HCT116 (cell line): Measurements from ENCODE around the gene SNX9. TPM values are rescaled to one million over a fixed set of nuclear protein-coding genes. Genes with fewer than 3 reads are reported as not detected.

Source experiments
- ATAC-seq: fragments of 200-7000 bp; cut with Tn5 transposase; 2 replicates; pipeline ENCODE4 v1.9.1; 2020; ENCODE audit warnings: mild to moderate bottlenecking, moderate library complexity
- BruUV-seq: library from RNA; stranded (reverse); fragments of 400-500 nt; replicated peaks from 2 replicates; lab custom pipeline; 2021; lab: Mats Ljungman, UMichigan
- CTCF ChIA-PET: fragments of 300-600 bp; sonication (Branson Sonifier 250); formaldehyde crosslinking; loops from one replicate; lab custom pipeline; 2021; ENCODE audit warnings: antibody characterized with exemption; lab: Charles Lee
- POLR2A ChIA-PET: fragments of 300-600, 350-600 bp; sonication (Branson Sonifier 250); formaldehyde crosslinking; loops from one replicate; lab custom pipeline; 2021; ENCODE audit warnings: antibody characterized with exemption; lab: Charles Lee
- RAD21 ChIA-PET, 2 experiments: fragments of 300-600 bp; sonication (Branson Sonifier 250); formaldehyde crosslinking; loops; one replicate each; lab custom pipeline; 2023; ENCODE audit warnings: low total read pairs in 2 of 2; ENCODE audit not compliant: uncharacterized antibody in 2 of 2, unreplicated experiment in 2 of 2, low non-redundant PET in 1 of 2; lab: Charles Lee
- DNase-seq: peaks from one replicate; pipeline ENCODE4 v3.0.0-alpha.2; 2010; ENCODE audit warnings: low read depth, low spot score
- H2AFZ ChIP-seq: fragments of 200-600 bp; shearing (Covaris generic), sonication (generic); 2 replicates; pipeline ENCODE4 v1.6.1; 2017; ENCODE audit warnings: low read depth, mixed run types, mixed read lengths, antibody characterized with exemption, low read length; ENCODE audit not compliant: poor library complexity, severe bottlenecking
- H3K27ac ChIP-seq: 2 replicates; pipeline ENCODE4 v1.5.1; 2012; ENCODE audit warnings: low read depth, low read length
- H3K27me3 ChIP-seq: fragments of 200-600 bp; sonication (generic); 2 replicates; pipeline ENCODE4 v1.6.1; 2016; ENCODE audit warnings: mixed run types, low read length, mixed read lengths; ENCODE audit not compliant: insufficient read depth
- H3K36me3 ChIP-seq, 2 experiments: fragments of 200-500 bp in 1 of 2; fragments of 200-600 bp in 1 of 2; sonication (Bioruptor generic) in 1 of 2; sonication (generic) in 1 of 2; 2 replicates each; pipeline versions ENCODE4 v1.5.1 to v1.6.1; 2014 to 2016; ENCODE audit warnings: low read length in 2 of 2, inconsistent platforms in 1 of 2, mixed read lengths in 1 of 2, mixed run types in 1 of 2; ENCODE audit not compliant: insufficient read depth in 2 of 2, control insufficient read depth in 1 of 2
- H3K4me1 ChIP-seq, 2 experiments: fragments of 200-600 bp in 1 of 2; sonication (generic) in 1 of 2; 2 replicates each; pipeline versions ENCODE4 v1.5.1 to v1.6.1; 2012 to 2017; ENCODE audit warnings: low read length in 2 of 2, inconsistent platforms in 1 of 2, mild to moderate bottlenecking in 1 of 2, mixed read lengths in 1 of 2, mixed run types in 1 of 2, moderate library complexity in 1 of 2; ENCODE audit not compliant: insufficient read depth in 2 of 2, control insufficient read depth in 1 of 2
- H3K4me2 ChIP-seq: fragments of 200-600 bp; sonication (generic); 2 replicates; pipeline ENCODE4 v1.6.1; 2017; ENCODE audit warnings: mixed run types, low read length, mixed read lengths
- H3K4me3 ChIP-seq, 2 experiments: fragments of 200-600 bp in 1 of 2; sonication (generic) in 1 of 2; replicated peaks in 1 of 2; 2 replicates each; pipeline ENCODE4 v1.5.1; 2011 to 2016; ENCODE audit warnings: low read length in 2 of 2, control low read depth in 1 of 2, low read depth in 1 of 2, mild to moderate bottlenecking in 1 of 2, mixed read lengths in 1 of 2, mixed run types in 1 of 2
- H3K79me2 ChIP-seq: fragments of 200-600 bp; sonication (generic); 2 replicates; pipeline ENCODE4 v1.6.1; 2017; ENCODE audit warnings: mild to moderate bottlenecking, mixed run types, low read length, moderate library complexity, mixed read lengths; ENCODE audit not compliant: insufficient read depth
- H3K9ac ChIP-seq: fragments of 200-600 bp; sonication (generic); 2 replicates; pipeline ENCODE4 v1.6.1; 2016; ENCODE audit warnings: low read length, mixed read lengths
- H3K9me2 ChIP-seq: fragments of 200-600 bp; sonication (generic), shearing (Covaris generic); 2 replicates; pipeline ENCODE4 v1.6.1; 2017; ENCODE audit warnings: mixed run types, mild to moderate bottlenecking, moderate library complexity; ENCODE audit not compliant: insufficient read depth
- H3K9me3 ChIP-seq, 2 experiments: fragments of 200-500 bp in 1 of 2; fragments of 200-600 bp in 1 of 2; sonication (Bioruptor generic) in 1 of 2; sonication (generic) in 1 of 2; 2 replicates each; pipeline ENCODE4 v1.6.1; 2014 to 2017; ENCODE audit warnings: low read length in 2 of 2, mixed read lengths in 2 of 2, inconsistent platforms in 1 of 2, low read depth in 1 of 2, mild to moderate bottlenecking in 1 of 2, mixed run types in 1 of 2, moderate library complexity in 1 of 2; ENCODE audit not compliant: control insufficient read depth in 1 of 2, insufficient read depth in 1 of 2
- H4K20me1 ChIP-seq: fragments of 200-600 bp; sonication (generic), shearing (Covaris generic); 2 replicates; pipeline ENCODE4 v1.6.1; 2017; ENCODE audit warnings: mixed run types, mild to moderate bottlenecking, moderate library complexity; ENCODE audit not compliant: insufficient read depth
- CBX3 ChIP-seq: IDR thresholded peaks from 2 replicates; pipeline ENCODE4 v1.6.1; 2012; ENCODE audit warnings: low read depth
- CEBPB ChIP-seq: IDR thresholded peaks from 2 replicates; pipeline ENCODE4 v1.6.1; 2012; ENCODE audit warnings: low read depth
- EGR1 ChIP-seq: IDR thresholded peaks from 2 replicates; pipeline ENCODE4 v1.6.1; 2012; ENCODE audit warnings: low read depth
- ELF1 ChIP-seq: IDR thresholded peaks from 2 replicates; pipeline ENCODE4 v1.6.1; 2012; ENCODE audit warnings: low read depth, borderline replicate concordance
- EZH2phosphoT487 ChIP-seq: fragments of 200-600 bp; IDR thresholded peaks from 2 replicates; pipeline ENCODE4 v1.6.1; 2018; ENCODE audit warnings: antibody characterized with exemption, borderline replicate concordance
- FOSL1 ChIP-seq: IDR thresholded peaks from 2 replicates; pipeline ENCODE4 v1.6.1; 2012; ENCODE audit warnings: low read depth
- JUND ChIP-seq: IDR thresholded peaks from 2 replicates; pipeline ENCODE4 v1.6.1; 2012
- POLR2A ChIP-seq: IDR thresholded peaks from 2 replicates; pipeline ENCODE4 v1.7.0; 2011; ENCODE audit warnings: borderline replicate concordance; ENCODE audit not compliant: insufficient read depth, insufficient read length; ENCODE audit errors: extremely low read depth
- RAD21 ChIP-seq: IDR thresholded peaks from 2 replicates; pipeline ENCODE4 v1.6.1; 2012; ENCODE audit warnings: low read depth, mild to moderate bottlenecking
- SIN3A ChIP-seq: IDR thresholded peaks from 2 replicates; pipeline ENCODE4 v1.6.1; 2012; ENCODE audit warnings: low read depth
- SP1 ChIP-seq: IDR thresholded peaks from 2 replicates; pipeline ENCODE4 v1.6.1; 2012; ENCODE audit warnings: low read depth
- SRF ChIP-seq: IDR thresholded peaks from 2 replicates; pipeline ENCODE4 v1.6.1; 2012; ENCODE audit warnings: low read depth
- TCF7L2 ChIP-seq: IDR thresholded peaks from 2 replicates; pipeline ENCODE4 v1.7.0; 2011; ENCODE audit warnings: borderline replicate concordance, inconsistent platforms; ENCODE audit not compliant: insufficient read depth, insufficient read length; ENCODE audit errors: extremely low read depth
- ZBTB33 ChIP-seq: IDR thresholded peaks from 2 replicates; pipeline ENCODE4 v1.6.1; 2011; ENCODE audit warnings: mild to moderate bottlenecking, low read length, moderate library complexity; ENCODE audit not compliant: insufficient replicate concordance; ENCODE audit errors: extremely low read depth
- ZNF274 ChIP-seq: fragments of 200-500 bp; sonication (Bioruptor generic); IDR thresholded peaks from 2 replicates; pipeline ENCODE4 v1.6.1; 2014; ENCODE audit warnings: mild to moderate bottlenecking, low read depth, low read length, inconsistent platforms
- intact Hi-C: fragments of 100-400 bp; cut with micrococcal nuclease; formaldehyde crosslinking; loops from 2 replicates; pipeline ENCODE4 v1.10.0; 2022
- total RNA-seq: library from RNA; stranded (reverse); gene quantifications from one replicate; pipeline ENCODE4 v1.2.1, GENCODE V29; 2021; ENCODE audit not compliant: unreplicated experiment
- TF ChIP-seq, protein P1 (sequence below), 3 experiments: fragments of 200-600 bp in 1 of 3; sonication (generic) in 1 of 3; IDR thresholded peaks in 2 of 3; conservative IDR thresholded peaks in 1 of 3; 2 replicates each; pipeline ENCODE4 v1.5.1; 2012 to 2017; ENCODE audit warnings: low read depth in 2 of 3, low read length in 2 of 3, antibody characterized with exemption in 1 of 3, borderline replicate concordance in 1 of 3, control low read depth in 1 of 3, mild to moderate bottlenecking in 1 of 3, mixed read lengths in 1 of 3, mixed run types in 1 of 3, moderate library complexity in 1 of 3; ENCODE audit not compliant: insufficient read depth in 1 of 3
- TF ChIP-seq, protein P2 (sequence below): IDR thresholded peaks from 2 replicates; pipeline ENCODE4 v1.6.1; 2012
- TF ChIP-seq, protein P3 (sequence below): IDR thresholded peaks from 2 replicates; pipeline ENCODE4 v1.6.1; 2012; ENCODE audit warnings: low read depth

The SNX9 gene
- total RNA-seq, 1 experiment from 2014 or later: 42.5 TPM

DNA sequence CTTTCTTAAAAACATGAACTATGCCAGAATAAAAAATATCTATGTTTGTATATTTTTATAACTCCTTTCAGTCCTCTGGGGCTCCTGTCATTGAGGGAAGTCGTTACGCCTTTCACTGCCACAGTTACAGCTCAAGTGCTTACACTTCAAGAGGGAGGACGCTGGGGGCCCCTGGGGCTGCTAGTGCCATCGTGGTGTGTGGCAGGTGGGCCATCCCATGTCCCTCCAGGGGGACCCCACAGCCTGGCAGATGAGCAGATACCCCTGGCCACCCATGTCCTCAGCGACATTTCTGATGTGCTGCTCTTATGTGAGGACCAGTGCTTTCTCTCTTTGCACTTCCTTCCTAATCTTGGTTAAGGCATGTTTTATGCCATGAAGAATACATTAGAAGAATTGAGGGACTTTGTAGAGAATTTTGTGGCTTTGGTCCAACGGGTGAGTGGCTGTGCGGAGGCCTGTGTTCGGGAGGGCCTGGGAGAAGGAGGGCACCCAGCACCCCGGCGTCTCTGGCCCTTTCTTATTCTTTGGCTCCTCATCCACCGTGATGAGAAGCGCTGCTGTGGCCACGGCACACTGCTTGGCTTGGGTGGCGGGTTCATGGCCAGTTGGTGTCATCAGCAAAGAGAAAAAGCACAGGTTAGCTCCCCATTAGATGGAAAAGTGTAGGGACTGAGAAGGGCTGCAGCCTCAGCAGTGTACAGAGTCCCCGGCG lies 120.4 kb downstream of the SNX9 start:
- ChIA-PET POLR2A (no interaction called here), RAD21 (no interaction called here), CTCF (no interaction called here)
- intact Hi-C loops: loop anchor here (10.0 kb wide), 2 partner anchors 299 to 629 kb away; no protein-coding TSS in a partner anchor
- Histone ChIP-seq H4K20me1 (no peaks in the 10 kb centered on the region), H2AFZ (no peak overlapping the region), H3K9me2 (no peaks in the 10 kb centered on the region), H3K79me2 (no peaks in the 10 kb centered on the region), H3K27ac (no peak overlapping the region), H3K4me3 (no peak overlapping the region), H3K36me3 (peaks cover 17 to 22% of the 10 kb centered on the region in 2 experiments), H3K9me3 (no peaks in the 10 kb centered on the region)
- BruUV-seq: no TSS peak
- no peak for DNase-seq
- TF ChIP-seq FOSL1 (no peak), ZBTB33 (no peak), ELF1 (no peak), CEBPB (no peak), EGR1 (no peak), POLR2A (no peak), SP1 (no peak), CBX3 (no peak), ZNF274 (no peak), SIN3A (no peak), SRF (no peak), JUND (no peak), TCF7L2 (no peak), EZH2phosphoT487 (no peak), RAD21 (no peak)
- TF ChIP-seq, protein P1, sequence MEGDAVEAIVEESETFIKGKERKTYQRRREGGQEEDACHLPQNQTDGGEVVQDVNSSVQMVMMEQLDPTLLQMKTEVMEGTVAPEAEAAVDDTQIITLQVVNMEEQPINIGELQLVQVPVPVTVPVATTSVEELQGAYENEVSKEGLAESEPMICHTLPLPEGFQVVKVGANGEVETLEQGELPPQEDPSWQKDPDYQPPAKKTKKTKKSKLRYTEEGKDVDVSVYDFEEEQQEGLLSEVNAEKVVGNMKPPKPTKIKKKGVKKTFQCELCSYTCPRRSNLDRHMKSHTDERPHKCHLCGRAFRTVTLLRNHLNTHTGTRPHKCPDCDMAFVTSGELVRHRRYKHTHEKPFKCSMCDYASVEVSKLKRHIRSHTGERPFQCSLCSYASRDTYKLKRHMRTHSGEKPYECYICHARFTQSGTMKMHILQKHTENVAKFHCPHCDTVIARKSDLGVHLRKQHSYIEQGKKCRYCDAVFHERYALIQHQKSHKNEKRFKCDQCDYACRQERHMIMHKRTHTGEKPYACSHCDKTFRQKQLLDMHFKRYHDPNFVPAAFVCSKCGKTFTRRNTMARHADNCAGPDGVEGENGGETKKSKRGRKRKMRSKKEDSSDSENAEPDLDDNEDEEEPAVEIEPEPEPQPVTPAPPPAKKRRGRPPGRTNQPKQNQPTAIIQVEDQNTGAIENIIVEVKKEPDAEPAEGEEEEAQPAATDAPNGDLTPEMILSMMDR (IDR thresholded peaks at IDR 0.05 in 2 of 3, conservative IDR thresholded peaks at IDR 0.05 in 1 of 3; ENCODE audit: borderline replicate concordance in 1 of 3, insufficient read depth in 1 of 3, low read depth in 2 of 3, low read length in 2 of 3): no peak
- TF ChIP-seq, protein P2, sequence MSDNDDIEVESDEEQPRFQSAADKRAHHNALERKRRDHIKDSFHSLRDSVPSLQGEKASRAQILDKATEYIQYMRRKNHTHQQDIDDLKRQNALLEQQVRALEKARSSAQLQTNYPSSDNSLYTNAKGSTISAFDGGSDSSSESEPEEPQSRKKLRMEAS: no peak
- TF ChIP-seq, protein P3, sequence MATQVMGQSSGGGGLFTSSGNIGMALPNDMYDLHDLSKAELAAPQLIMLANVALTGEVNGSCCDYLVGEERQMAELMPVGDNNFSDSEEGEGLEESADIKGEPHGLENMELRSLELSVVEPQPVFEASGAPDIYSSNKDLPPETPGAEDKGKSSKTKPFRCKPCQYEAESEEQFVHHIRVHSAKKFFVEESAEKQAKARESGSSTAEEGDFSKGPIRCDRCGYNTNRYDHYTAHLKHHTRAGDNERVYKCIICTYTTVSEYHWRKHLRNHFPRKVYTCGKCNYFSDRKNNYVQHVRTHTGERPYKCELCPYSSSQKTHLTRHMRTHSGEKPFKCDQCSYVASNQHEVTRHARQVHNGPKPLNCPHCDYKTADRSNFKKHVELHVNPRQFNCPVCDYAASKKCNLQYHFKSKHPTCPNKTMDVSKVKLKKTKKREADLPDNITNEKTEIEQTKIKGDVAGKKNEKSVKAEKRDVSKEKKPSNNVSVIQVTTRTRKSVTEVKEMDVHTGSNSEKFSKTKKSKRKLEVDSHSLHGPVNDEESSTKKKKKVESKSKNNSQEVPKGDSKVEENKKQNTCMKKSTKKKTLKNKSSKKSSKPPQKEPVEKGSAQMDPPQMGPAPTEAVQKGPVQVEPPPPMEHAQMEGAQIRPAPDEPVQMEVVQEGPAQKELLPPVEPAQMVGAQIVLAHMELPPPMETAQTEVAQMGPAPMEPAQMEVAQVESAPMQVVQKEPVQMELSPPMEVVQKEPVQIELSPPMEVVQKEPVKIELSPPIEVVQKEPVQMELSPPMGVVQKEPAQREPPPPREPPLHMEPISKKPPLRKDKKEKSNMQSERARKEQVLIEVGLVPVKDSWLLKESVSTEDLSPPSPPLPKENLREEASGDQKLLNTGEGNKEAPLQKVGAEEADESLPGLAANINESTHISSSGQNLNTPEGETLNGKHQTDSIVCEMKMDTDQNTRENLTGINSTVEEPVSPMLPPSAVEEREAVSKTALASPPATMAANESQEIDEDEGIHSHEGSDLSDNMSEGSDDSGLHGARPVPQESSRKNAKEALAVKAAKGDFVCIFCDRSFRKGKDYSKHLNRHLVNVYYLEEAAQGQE: no peak
- TF ChIP-seq, all 23 proteins: peak for 0
- Histone ChIP-seq H3K9ac (no peak overlapping the region), H3K4me1 (no peaks in the 10 kb centered on the region), H3K27me3 (no peaks in the 10 kb centered on the region), H3K4me2 (no peak overlapping the region)
- ATAC-seq: no peak
